ENCODE measurements around the gene SELENOT. TPM values are rescaled to one million over a fixed set of nuclear protein-coding genes. Genes with fewer than 3 reads are reported as not detected.
A peak's percentile ranks its signal among the peaks of the same experiment; 100 is the strongest.
"Not testable (repeated sequence)": the region's sequence is repeated elsewhere in the genome, so short reads cannot be mapped to it uniquely, and the experiment has no call there.

SELENOT gene
- total RNA-seq, 1 donor, result 150 TPM

- no peak for DNase-seq (ENCODE audit: low read depth)
- TF ChIP-seq, protein P1, sequence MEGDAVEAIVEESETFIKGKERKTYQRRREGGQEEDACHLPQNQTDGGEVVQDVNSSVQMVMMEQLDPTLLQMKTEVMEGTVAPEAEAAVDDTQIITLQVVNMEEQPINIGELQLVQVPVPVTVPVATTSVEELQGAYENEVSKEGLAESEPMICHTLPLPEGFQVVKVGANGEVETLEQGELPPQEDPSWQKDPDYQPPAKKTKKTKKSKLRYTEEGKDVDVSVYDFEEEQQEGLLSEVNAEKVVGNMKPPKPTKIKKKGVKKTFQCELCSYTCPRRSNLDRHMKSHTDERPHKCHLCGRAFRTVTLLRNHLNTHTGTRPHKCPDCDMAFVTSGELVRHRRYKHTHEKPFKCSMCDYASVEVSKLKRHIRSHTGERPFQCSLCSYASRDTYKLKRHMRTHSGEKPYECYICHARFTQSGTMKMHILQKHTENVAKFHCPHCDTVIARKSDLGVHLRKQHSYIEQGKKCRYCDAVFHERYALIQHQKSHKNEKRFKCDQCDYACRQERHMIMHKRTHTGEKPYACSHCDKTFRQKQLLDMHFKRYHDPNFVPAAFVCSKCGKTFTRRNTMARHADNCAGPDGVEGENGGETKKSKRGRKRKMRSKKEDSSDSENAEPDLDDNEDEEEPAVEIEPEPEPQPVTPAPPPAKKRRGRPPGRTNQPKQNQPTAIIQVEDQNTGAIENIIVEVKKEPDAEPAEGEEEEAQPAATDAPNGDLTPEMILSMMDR (IDR thresholded peaks at IDR 0.05; ENCODE audit: insufficient read depth, low read length), result no peak
- H3K4me3 ChIP-seq (ENCODE audit: low read depth, low read length), result no peak overlapping the region
Observed at GRCh38 chr3:150594150-150594549, 9.0 kb upstream of the SELENOT start.

GRCh38 chr3:150597646-150598045 is 5.5 kb upstream of the SELENOT start:
- DNase-seq (ENCODE audit: low read depth), result no peak
- no peak overlapping the region for H3K4me3 ChIP-seq (ENCODE audit: low read depth, low read length)
- TF ChIP-seq, protein P1 (IDR thresholded peaks at IDR 0.05; ENCODE audit: insufficient read depth, low read length), result no peak

DNA sequence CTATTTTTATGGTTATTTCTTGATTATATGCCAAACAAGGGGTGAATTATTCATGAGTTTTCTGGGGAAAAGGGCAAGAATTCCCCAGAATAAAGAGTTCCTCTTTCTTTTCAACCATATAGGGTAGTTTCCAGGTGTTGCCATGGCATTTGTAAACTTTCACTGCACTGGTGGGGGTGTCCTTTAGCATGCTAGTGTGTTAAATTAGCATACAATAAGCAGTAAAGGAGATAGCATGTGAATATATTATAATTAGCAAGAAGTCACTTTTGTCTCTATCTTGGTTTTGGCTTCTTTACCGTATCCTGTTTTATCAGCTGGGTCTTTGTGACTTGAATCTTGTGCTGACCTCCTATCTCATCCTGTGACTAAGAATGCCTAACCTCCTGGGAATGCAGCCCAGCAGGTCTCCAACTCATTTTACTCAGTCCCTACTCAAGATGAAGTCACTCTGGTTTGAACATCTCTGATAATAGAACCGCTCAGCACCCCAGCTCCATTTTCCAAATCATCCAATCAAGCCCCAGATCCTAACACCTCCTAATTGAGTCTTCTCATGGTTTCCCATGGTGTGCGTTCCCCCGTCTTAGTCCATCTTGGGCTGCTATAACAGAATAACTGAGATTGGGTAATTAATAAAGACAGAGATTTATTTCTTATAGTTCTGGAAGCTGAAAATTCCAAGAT is 3.4 kb upstream of the SELENOT start:
- peak; percentile 63 for DNase-seq (ENCODE audit: low read depth)
- H3K4me3 ChIP-seq (ENCODE audit: low read depth, low read length), result no peak overlapping the region
- TF ChIP-seq, protein P1 (IDR thresholded peaks at IDR 0.05; ENCODE audit: insufficient read depth, low read length), result no peak

GRCh38 chr3:150600647-150601530 is 2.2 kb upstream of the SELENOT start:
- DNase-seq (ENCODE audit: low read depth); H3K4me3 ChIP-seq (ENCODE audit: low read depth, low read length): not testable (repeated sequence)

DNA sequence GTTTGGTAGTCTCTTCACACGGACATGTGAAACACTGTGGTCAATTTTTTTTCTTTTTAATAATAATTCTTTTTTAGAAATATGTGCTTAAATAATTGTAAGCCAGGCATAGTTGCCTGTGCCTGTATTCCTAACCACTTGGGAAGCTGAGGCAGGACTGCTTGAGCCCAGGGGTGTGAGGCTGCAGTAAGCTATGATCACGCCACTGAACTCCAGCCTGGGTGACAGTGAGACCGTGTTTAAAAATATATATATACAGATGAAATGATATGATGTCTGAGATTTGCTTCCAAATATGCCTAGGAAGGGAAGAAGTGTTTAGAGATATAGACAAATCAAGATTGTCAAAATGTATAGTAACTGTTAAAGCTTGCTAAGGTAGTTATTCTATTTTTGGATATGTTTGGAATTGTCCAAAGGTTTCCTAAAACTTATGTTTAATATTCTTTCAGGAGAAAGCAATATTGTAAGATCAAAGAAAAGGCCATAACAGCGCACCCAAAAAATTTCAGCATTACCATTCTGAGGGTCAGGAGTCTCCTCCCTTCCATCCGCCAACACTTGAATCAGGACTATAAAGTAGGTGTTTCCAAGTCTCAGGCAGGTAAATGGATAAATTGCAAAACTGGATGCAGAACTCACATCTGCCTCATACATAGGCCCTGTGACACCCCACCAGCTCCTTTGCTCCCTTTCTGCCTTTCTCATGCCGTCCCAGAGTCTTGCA is 532 bp upstream of the SELENOT start:
- H3K4me3 ChIP-seq (ENCODE audit: low read depth, low read length), result peak overlapping the region; percentile 78
- no peak for DNase-seq (ENCODE audit: low read depth)
- TF ChIP-seq, protein P1 (IDR thresholded peaks at IDR 0.05; ENCODE audit: insufficient read depth, low read length), result no peak

GRCh38 chr3:150603980-150604319 is 829 bp downstream of the SELENOT start:
- TF ChIP-seq, protein P1 (IDR thresholded peaks at IDR 0.05; ENCODE audit: insufficient read depth, low read length), result no peak
- peak overlapping the region; percentile 90 for H3K4me3 ChIP-seq (ENCODE audit: low read depth, low read length)
- DNase-seq (ENCODE audit: low read depth), result no peak

Measured in fibroblast of the aortic adventitia (primary cell).